ENCODE data around the gene SYNE1. TPM values are rescaled to one million over a fixed set of nuclear protein-coding genes. Genes with fewer than 3 reads are reported as not detected.

Gene SYNE1
- total and polyA plus RNA-seq, 9 donors: 70.4 to 279 (median 154) TPM

GRCh38 chr6:152391179-152391880 is 245.8 kb downstream of the SYNE1 start:
- Histone ChIP-seq H3K27ac (no peak overlapping the region), H3K36me3 (no peaks in the 10 kb centered on the region), H3K9me3 (no peaks in the 10 kb centered on the region), H3K4me3 (no peak overlapping the region), H3K27me3 (no peaks in the 10 kb centered on the region), H3K4me1 (ENCODE audit: insufficient read depth) (no peaks in the 10 kb centered on the region)
- TF ChIP-seq CTCF (IDR thresholded peaks at IDR 0.05) (no peak), POLR2A (IDR thresholded peaks at IDR 0.05) (no peak), EP300 (IDR thresholded peaks at IDR 0.05) (no peak)
- DNase-seq: no peak
- WGBS, 3 donors: 74 to 81% (median 76%) methylated on average over 6 of the region's 6 CpGs
- intact Hi-C loops (cut with DNase I): no loop called here

GRCh38 chr6:152387091-152387490 is 250.1 kb downstream of the SYNE1 start:
- no peak for TF ChIP-seq CTCF (IDR thresholded peaks at IDR 0.05)
- no peak for TF ChIP-seq POLR2A (IDR thresholded peaks at IDR 0.05)
- no peak for TF ChIP-seq EP300 (IDR thresholded peaks at IDR 0.05)
- Histone ChIP-seq H3K4me1 (ENCODE audit: insufficient read depth) (no peaks in the 10 kb centered on the region), H3K36me3 (no peaks in the 10 kb centered on the region), H3K4me3 (no peak overlapping the region), H3K27me3 (no peaks in the 10 kb centered on the region), H3K27ac (no peak overlapping the region), H3K9me3 (no peaks in the 10 kb centered on the region)
- WGBS, 3 donors: 72 to 86% (median 85%) methylated on average over 6 of the region's 6 CpGs
- intact Hi-C loops (cut with DNase I): no loop called here
- no peak for DNase-seq

GRCh38 chr6:152386131-152386530 is 251.0 kb downstream of the SYNE1 start:
- TF ChIP-seq EP300 (IDR thresholded peaks at IDR 0.05) (no peak), CTCF (IDR thresholded peaks at IDR 0.05) (no peak), POLR2A (IDR thresholded peaks at IDR 0.05) (no peak)
- H3K4me3 ChIP-seq: no peak overlapping the region
- 77 to 84% (median 83%) methylated on average over 2 of the region's 2 CpGs for WGBS, 3 donors
- no peak overlapping the region for H3K27ac ChIP-seq
- no peak for DNase-seq
- H3K36me3 ChIP-seq: no peaks in the 10 kb centered on the region
- no peaks in the 10 kb centered on the region for H3K27me3 ChIP-seq
- H3K4me1 ChIP-seq (ENCODE audit: insufficient read depth): no peaks in the 10 kb centered on the region
- H3K9me3 ChIP-seq: no peaks in the 10 kb centered on the region
- intact Hi-C loops (cut with DNase I): no loop called here

GRCh38 chr6:152380993-152381898 is 255.9 kb downstream of the SYNE1 start:
- H3K4me3 ChIP-seq: peak overlapping the region; percentile 45
- no peaks in the 10 kb centered on the region for H3K27me3 ChIP-seq
- H3K4me1 ChIP-seq (ENCODE audit: insufficient read depth): peaks cover 2% of the 10 kb centered on the region
- 2 to 9% (median 4%) methylated on average over 17 of the region's 17 CpGs for WGBS, 3 donors
- H3K36me3 ChIP-seq: no peaks in the 10 kb centered on the region
- TF ChIP-seq EP300 (IDR thresholded peaks at IDR 0.05) (peak; percentile 34), POLR2A (IDR thresholded peaks at IDR 0.05) (peak; percentile 87), CTCF (IDR thresholded peaks at IDR 0.05) (no peak)
- peak; percentile 79 to 87 (median 82) for DNase-seq
- H3K27ac ChIP-seq: peak overlapping the region; percentile 70 to 94
- intact Hi-C loops (cut with DNase I): no loop called here
- H3K9me3 ChIP-seq: no peaks in the 10 kb centered on the region

All from ovary (tissue), 9 donors.